Thyroid gland (tissue), 4 donors: ENCODE data around the gene RIBC2. TPM values are rescaled to one million over a fixed set of nuclear protein-coding genes. Genes with fewer than 3 reads are reported as not detected.
"Not testable (repeated sequence)": the region's sequence is repeated elsewhere in the genome, so short reads cannot be mapped to it uniquely, and the experiment has no call there.

Experiments
- DNase-seq, 2 donors: peaks; one replicate each; pipeline ENCODE4 v3.0.0-alpha.2; 2019
- H3K27ac ChIP-seq, 3 donors: fragments of 200-600 bp; sonication (generic); 1 replicate in 2 of 3; 2 replicates in 1 of 3; pipeline ENCODE4 v1.5.1; 2016 to 2019; ENCODE audit warnings: mild to moderate bottlenecking in 1 of 3, moderate library complexity in 1 of 3
- H3K27me3 ChIP-seq: fragments of 200-600 bp; sonication (generic); one replicate; pipeline ENCODE4 v1.5.1; 2019
- H3K36me3 ChIP-seq, 2 donors: fragments of 200-600 bp; sonication (generic); one replicate each; pipeline ENCODE4 v1.5.1; 2016 to 2019
- H3K4me1 ChIP-seq, 2 donors: fragments of 200-600 bp; sonication (generic); one replicate each; pipeline ENCODE4 v1.5.1; 2017 to 2019
- H3K4me3 ChIP-seq, 3 donors: fragments of 200-600 bp; sonication (generic); replicated peaks in 1 of 3; 1 replicate in 2 of 3; 2 replicates in 1 of 3; pipeline ENCODE4 v1.5.1; 2016; ENCODE audit warnings: mild to moderate bottlenecking in 1 of 3
- H3K9me3 ChIP-seq: fragments of 200-600 bp; sonication (generic); one replicate; pipeline ENCODE4 v1.5.1; 2017
- POLR2A ChIP-seq, 2 donors: fragments of 450-650 bp; IDR thresholded peaks; one replicate each; pipeline ENCODE4 v1.6.1; 2017; ENCODE audit warnings: antibody characterized with exemption in 2 of 2, mild to moderate bottlenecking in 2 of 2, moderate library complexity in 1 of 2
- WGBS, 2 donors: methylation state at CpG; one replicate each; pipeline ENCODE4 v1.1.5; 2017; 5-methylcytosine and 5-hydroxymethylcytosine counted together
- intact Hi-C: fragments of 100-400 bp; cut with DNase I; formaldehyde crosslinking; loops from one replicate; pipeline ENCODE4 v1.15.1; 2023
- total RNA-seq, 4 donors: library from RNA; depleted of rRNA; stranded (reverse); fragments of >200 nt; gene quantifications; one replicate each; pipeline ENCODE4 v1.2.3, GENCODE V29; 2016
- TF ChIP-seq, protein P1 (sequence below), 6 experiments: fragments of 200-600 bp in 3 of 6; fragments of 450-650 bp in 3 of 6; sonication (generic) in 3 of 6; IDR thresholded peaks; one replicate each; pipeline ENCODE4 v1.5.1; 2016 to 2019; ENCODE audit warnings: antibody characterized with exemption in 6 of 6, mild to moderate bottlenecking in 2 of 6, inconsistent platforms in 1 of 6, moderate library complexity in 1 of 6

RIBC2 gene, protein sequence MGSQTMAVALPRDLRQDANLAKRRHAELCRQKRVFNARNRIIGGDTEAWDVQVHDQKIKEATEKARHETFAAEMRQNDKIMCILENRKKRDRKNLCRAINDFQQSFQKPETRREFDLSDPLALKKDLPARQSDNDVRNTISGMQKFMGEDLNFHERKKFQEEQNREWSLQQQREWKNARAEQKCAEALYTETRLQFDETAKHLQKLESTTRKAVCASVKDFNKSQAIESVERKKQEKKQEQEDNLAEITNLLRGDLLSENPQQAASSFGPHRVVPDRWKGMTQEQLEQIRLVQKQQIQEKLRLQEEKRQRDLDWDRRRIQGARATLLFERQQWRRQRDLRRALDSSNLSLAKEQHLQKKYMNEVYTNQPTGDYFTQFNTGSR
- total RNA-seq: 1 to 10 TPM in 1 of 4 donors, under 1 TPM in 1, not detected in 2; 0.45 to 4.2 TPM

DNA sequence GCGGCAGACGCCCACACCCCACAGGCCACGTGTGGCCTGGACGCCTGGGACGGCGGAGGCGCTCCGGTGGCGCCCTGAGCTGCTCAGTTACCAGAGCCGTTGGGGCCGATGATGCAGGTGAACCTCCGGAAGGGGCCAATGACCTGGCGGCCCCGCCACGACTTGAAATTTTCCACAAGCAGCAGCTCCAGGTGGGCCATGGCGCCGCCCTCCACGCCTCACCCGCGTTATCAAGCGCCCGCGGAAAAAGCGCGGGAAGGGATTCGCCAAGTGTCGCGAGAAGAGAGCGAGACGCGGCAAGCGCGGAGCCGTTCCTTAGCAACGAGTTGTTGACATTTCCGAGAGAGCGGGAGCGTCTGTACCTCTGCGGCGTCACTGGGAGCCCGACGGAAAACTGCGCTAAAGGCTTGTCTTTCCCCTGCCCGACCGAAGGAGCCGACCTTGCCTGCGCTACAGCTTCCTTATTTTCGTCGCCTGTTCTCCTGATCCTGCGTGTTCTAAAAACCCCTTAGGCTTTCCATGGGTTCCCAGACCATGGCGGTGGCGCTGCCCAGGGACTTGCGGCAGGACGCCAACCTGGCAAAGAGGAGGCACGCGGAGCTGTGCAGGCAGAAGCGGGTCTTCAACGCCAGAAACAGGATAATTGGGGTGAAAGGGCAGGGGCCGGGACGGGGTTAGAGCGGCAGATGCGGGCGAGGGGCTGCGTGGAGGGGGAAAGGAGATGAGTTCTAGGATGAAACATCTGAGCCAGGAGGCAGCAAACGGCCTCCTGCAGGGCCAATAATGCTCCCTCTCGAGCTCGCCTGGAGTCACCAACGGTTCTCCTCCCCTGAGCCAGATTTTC is at the start of gene RIBC2, which contains the start of gene SMC1B:
Gene RIBC2 (plus strand): TSS at position 326 of the 844 bp plus-strand sequence. CDS start 194 bp downstream, at position 520.
Gene SMC1B (minus strand): TSS at position 232 of the 844 bp plus-strand sequence. CDS start 32 bp downstream, at position 200.
- intact Hi-C loops: no loop called here
- no peaks in the 10 kb centered on the region for H3K9me3 ChIP-seq
- no peaks in the 10 kb centered on the region for H3K27me3 ChIP-seq
- TF ChIP-seq, protein P1, sequence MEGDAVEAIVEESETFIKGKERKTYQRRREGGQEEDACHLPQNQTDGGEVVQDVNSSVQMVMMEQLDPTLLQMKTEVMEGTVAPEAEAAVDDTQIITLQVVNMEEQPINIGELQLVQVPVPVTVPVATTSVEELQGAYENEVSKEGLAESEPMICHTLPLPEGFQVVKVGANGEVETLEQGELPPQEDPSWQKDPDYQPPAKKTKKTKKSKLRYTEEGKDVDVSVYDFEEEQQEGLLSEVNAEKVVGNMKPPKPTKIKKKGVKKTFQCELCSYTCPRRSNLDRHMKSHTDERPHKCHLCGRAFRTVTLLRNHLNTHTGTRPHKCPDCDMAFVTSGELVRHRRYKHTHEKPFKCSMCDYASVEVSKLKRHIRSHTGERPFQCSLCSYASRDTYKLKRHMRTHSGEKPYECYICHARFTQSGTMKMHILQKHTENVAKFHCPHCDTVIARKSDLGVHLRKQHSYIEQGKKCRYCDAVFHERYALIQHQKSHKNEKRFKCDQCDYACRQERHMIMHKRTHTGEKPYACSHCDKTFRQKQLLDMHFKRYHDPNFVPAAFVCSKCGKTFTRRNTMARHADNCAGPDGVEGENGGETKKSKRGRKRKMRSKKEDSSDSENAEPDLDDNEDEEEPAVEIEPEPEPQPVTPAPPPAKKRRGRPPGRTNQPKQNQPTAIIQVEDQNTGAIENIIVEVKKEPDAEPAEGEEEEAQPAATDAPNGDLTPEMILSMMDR (IDR thresholded peaks at IDR 0.05): no peak
- no peak for TF ChIP-seq POLR2A (IDR thresholded peaks at IDR 0.05)
- WGBS, 2 donors: 7 to 11% methylated on average over 49 to 51 of the region's 68 CpGs
- peak within 1 kb of the TSS; percentile 2 to 24 (median 3) for H3K4me3 ChIP-seq
- DNase-seq: peak; percentile 63 to 71
- peaks cover 7 to 12% of the 10 kb centered on the region in 2 donors for H3K4me1 ChIP-seq
- no peaks in the 10 kb centered on the region for H3K36me3 ChIP-seq
- H3K27ac ChIP-seq: no peak within 1 kb of the TSS

GRCh38 chr22:45366713-45367112 is 46.8 kb upstream of the RIBC2 start:
- WGBS, 2 donors: 83 to 86% methylated on average over 3 of the region's 3 CpGs
- intact Hi-C loops: no loop called here
- H3K4me3 ChIP-seq: no peak overlapping the region
- no peaks in the 10 kb centered on the region for H3K36me3 ChIP-seq
- H3K27me3 ChIP-seq: no peaks in the 10 kb centered on the region
- no peak overlapping the region for H3K27ac ChIP-seq
- no peak for DNase-seq
- no peaks in the 10 kb centered on the region for H3K9me3 ChIP-seq
- no peak for TF ChIP-seq POLR2A (IDR thresholded peaks at IDR 0.05)
- TF ChIP-seq, protein P1 (IDR thresholded peaks at IDR 0.05): no peak
- no peaks in the 10 kb centered on the region for H3K4me1 ChIP-seq

DNA sequence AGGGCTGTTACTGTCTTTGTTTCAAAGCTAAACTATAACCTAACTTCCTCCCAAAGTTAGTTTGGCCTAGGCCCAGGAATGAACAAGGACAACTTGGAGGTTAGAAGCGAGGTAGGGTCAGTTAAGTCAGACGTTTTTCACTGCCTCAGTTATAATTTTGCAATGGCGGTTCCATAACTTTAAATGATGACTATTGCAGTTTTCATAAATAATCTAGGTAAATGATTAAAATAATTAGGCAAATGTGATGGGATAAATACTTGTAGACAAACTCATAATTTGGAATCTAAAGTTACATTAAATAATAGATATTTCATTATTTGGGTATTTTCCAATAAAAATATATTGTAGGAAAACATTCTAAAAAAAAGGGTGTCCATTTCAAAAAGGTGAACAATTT is 39.9 kb upstream of the RIBC2 start:
- H3K27ac ChIP-seq, H3K4me3 ChIP-seq, H3K36me3 ChIP-seq, DNase-seq, intact Hi-C loops, H3K9me3 ChIP-seq, H3K27me3 ChIP-seq, H3K4me1 ChIP-seq: not testable (repeated sequence)
- WGBS, 2 donors: 89 to 91% methylated on average over 3 of the region's 3 CpGs

GRCh38 chr22:45376009-45376408 is 37.5 kb upstream of the RIBC2 start:
- no peaks in the 10 kb centered on the region for H3K27me3 ChIP-seq
- no peak overlapping the region for H3K4me3 ChIP-seq
- H3K27ac ChIP-seq: no peak overlapping the region
- WGBS, 2 donors: 74 to 95% methylated on average over 3 of the region's 3 CpGs
- intact Hi-C loops: no loop called here
- TF ChIP-seq, protein P1 (IDR thresholded peaks at IDR 0.05): no peak
- no peak for TF ChIP-seq POLR2A (IDR thresholded peaks at IDR 0.05)
- H3K4me1 ChIP-seq: no peaks in the 10 kb centered on the region
- H3K9me3 ChIP-seq: no peaks in the 10 kb centered on the region
- no peak for DNase-seq
- H3K36me3 ChIP-seq: no peaks in the 10 kb centered on the region

DNA sequence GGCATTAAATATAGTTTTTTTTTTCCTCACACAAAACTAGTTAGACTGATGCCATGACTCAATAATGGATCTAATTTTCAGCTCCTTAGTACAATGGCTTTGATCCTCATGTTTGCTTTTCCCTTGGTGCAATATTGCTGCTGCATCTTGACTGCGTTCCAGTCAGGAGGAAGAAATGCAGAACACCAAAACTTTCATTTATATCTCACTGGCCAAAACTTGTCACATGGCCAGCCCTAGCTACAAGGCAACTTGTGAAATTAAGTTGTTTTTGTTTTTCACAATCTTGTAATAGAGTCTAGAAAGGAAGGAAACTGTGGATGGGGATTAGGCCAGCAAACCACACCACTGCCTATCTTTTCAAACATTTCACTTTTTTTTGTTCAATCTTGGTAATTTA is 36.8 kb upstream of the RIBC2 start:
- intact Hi-C loops: no loop called here
- no peaks in the 10 kb centered on the region for H3K36me3 ChIP-seq
- no peak overlapping the region for H3K27ac ChIP-seq

More for the DNA sequence above, 36.8 kb upstream of the RIBC2 start:
- Histone ChIP-seq H3K4me3 (no peak overlapping the region), H3K9me3 (no peaks in the 10 kb centered on the region), H3K4me1 (no peaks in the 10 kb centered on the region), H3K27me3 (no peaks in the 10 kb centered on the region)
- peak; percentile 10 for DNase-seq
- TF ChIP-seq, protein P1 (IDR thresholded peaks at IDR 0.05): no peak
- no peak for TF ChIP-seq POLR2A (IDR thresholded peaks at IDR 0.05)
- WGBS, 2 donors: 69 to 76% methylated on average over 1 of the region's 1 CpG
